Measurements from ENCODE around the gene HMMR.

DNA sequence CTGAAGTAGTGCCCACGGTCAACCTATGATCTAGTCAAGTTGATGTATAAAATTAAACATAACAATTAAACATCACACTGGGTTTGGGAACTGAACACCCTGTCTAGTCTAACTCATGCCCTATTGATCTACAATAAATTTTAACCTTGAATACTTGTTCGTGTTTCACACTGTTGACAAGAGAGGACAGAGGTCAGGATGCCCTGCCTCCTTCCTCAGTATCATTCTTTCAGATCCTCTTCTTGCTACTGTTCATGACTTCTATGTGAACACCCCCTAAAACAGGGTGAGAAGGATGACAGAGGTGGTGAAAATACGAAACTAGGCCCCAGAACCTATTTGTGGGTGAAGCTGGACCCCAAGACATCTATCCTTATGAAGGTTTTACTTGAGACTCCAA lies 36.9 kb downstream of the HMMR start:
- TF ChIP-seq, protein P1, sequence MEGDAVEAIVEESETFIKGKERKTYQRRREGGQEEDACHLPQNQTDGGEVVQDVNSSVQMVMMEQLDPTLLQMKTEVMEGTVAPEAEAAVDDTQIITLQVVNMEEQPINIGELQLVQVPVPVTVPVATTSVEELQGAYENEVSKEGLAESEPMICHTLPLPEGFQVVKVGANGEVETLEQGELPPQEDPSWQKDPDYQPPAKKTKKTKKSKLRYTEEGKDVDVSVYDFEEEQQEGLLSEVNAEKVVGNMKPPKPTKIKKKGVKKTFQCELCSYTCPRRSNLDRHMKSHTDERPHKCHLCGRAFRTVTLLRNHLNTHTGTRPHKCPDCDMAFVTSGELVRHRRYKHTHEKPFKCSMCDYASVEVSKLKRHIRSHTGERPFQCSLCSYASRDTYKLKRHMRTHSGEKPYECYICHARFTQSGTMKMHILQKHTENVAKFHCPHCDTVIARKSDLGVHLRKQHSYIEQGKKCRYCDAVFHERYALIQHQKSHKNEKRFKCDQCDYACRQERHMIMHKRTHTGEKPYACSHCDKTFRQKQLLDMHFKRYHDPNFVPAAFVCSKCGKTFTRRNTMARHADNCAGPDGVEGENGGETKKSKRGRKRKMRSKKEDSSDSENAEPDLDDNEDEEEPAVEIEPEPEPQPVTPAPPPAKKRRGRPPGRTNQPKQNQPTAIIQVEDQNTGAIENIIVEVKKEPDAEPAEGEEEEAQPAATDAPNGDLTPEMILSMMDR (conservative IDR thresholded peaks at IDR 0.05; ENCODE audit: low read depth, low read length): no peak
- TF ChIP-seq EZH2 (IDR thresholded peaks at IDR 0.05; ENCODE audit: low read length, unreplicated experiment) (no peak), EZH2phosphoT487 (IDR thresholded peaks at IDR 0.05; ENCODE audit: borderline replicate concordance, low read length) (no peak)

Data from PC-3 (cell line).